NCI-H748 treated with DMSO at 0.1 percent for 48 hours (cell line): Measurements from ENCODE around the gene HEG1.
"Not testable (repeated sequence)": the region's sequence is repeated elsewhere in the genome, so short reads cannot be mapped to it uniquely, and the experiment has no call there.

Experiments
- DNase-seq: peaks from one replicate; lab custom pipeline; 2025; lab: John Stamatoyannopoulos, UW

HEG1 gene, protein sequence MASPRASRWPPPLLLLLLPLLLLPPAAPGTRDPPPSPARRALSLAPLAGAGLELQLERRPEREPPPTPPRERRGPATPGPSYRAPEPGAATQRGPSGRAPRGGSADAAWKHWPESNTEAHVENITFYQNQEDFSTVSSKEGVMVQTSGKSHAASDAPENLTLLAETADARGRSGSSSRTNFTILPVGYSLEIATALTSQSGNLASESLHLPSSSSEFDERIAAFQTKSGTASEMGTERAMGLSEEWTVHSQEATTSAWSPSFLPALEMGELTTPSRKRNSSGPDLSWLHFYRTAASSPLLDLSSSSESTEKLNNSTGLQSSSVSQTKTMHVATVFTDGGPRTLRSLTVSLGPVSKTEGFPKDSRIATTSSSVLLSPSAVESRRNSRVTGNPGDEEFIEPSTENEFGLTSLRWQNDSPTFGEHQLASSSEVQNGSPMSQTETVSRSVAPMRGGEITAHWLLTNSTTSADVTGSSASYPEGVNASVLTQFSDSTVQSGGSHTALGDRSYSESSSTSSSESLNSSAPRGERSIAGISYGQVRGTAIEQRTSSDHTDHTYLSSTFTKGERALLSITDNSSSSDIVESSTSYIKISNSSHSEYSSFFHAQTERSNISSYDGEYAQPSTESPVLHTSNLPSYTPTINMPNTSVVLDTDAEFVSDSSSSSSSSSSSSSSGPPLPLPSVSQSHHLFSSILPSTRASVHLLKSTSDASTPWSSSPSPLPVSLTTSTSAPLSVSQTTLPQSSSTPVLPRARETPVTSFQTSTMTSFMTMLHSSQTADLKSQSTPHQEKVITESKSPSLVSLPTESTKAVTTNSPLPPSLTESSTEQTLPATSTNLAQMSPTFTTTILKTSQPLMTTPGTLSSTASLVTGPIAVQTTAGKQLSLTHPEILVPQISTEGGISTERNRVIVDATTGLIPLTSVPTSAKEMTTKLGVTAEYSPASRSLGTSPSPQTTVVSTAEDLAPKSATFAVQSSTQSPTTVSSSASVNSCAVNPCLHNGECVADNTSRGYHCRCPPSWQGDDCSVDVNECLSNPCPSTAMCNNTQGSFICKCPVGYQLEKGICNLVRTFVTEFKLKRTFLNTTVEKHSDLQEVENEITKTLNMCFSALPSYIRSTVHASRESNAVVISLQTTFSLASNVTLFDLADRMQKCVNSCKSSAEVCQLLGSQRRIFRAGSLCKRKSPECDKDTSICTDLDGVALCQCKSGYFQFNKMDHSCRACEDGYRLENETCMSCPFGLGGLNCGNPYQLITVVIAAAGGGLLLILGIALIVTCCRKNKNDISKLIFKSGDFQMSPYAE (N-terminal part only)

GRCh38 chr3:125055913-125056745 is at the start of gene HEG1:
TSS of gene HEG1 (minus strand) at chr3:125055997. CDS start at chr3:125055890, 107 bp downstream.
- no peak for DNase-seq

- no peak for DNase-seq
Measured at GRCh38 chr3:125105116-125105515, 49.3 kb upstream of the HEG1 start.

GRCh38 chr3:125104639-125105038 is 48.8 kb upstream of the HEG1 start:
- no peak for DNase-seq

DNA sequence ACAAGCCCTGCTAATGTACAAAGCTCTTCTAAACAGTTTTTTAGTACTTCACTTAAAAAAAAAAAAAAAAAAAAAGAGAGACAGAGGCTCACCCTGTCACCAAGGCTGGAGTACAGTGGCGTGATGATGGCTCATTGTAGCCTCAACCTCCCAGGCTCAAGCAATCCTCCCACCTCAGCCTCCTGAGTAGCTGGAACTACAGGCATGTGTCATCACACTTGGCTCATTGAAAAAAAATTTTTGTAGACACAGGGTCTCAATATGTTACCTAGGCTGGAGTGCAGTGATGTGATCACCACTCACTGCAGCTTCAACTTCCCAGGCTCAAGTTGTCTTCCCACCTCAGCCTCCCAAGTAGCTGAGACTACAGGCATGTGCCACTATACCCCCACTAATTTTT is 47.6 kb upstream of the HEG1 start:
- DNase-seq, result no peak

DNA sequence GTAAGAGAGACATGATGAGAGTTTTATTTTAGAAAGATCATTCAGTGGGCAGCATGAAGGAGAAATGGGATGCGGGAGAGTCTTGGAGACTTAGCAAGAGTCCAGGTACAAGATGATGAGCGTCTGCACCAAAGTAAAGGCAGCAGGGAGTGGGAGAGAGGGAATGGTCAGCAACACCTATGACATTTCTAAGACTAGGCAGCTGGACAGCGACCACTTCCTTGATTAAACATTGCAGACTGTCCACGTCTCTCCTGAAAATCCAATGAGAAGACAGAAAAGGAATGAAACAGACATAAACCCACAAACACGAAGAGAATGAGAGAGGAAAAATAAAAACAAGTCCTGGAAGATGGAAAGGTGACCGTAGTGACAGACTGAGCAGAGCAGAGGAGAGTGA is 46.7 kb upstream of the HEG1 start:
- DNase-seq, result no peak

DNA sequence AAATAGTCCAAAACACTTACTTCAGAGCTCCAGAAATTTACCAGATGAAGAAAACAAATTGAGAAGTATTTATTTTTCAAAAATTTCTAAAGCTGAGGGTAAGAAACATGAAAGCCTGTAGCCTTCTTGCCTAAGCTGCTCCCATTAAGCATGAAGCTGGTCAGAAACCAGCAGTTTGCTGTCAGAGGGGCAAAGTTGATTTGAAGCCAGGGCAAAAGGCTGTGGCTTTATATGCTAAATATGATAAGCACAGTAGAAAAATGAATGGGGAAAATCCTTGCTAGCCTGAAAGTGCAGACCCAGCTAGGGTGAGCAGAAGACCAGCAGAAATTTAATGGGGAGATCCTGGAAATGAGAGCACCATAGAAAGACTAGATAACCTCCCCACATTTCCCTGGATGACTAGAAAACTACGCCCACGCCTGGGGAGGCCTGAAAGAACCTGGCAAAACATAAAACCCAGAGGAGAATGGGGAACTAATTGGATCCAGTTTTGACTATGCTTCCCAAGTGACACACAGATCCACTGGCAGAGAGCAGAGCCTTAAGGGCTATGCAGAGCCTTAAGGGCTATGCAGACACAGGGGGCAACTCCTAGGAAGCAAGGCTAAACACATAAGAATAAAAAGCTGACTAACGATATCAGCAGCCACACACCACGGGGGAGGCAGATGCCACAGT is 43.0 kb upstream of the HEG1 start:
- no peak for DNase-seq

- DNase-seq, result no peak
Measured at GRCh38 chr3:125090649-125091048, 34.9 kb upstream of the HEG1 start.

GRCh38 chr3:125087768-125088391 is 32.1 kb upstream of the HEG1 start:
- DNase-seq, result no peak

GRCh38 chr3:125085166-125085565 is 29.4 kb upstream of the HEG1 start:
- no peak for DNase-seq

DNA sequence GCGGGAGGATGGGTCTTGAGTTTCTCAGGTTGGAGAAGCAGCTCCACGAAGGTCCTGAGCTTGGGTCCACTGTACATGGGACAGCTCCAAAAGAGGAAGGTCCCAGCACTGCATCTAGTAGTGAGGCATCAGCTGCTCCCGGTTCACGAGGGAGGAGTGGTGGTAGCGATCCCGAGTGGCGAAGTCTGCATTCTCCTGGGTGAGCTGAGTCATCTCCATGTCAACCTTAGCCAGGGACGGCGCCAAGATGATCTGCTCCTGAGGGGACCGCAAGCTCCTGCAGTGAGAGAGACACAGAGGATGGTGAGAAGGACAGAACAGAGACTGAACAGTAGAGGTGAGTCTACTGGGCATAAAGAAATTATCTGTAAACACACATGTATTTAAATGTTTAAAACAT is 28.0 kb upstream of the HEG1 start:
- DNase-seq, result no peak

- not testable (repeated sequence) for DNase-seq
Measured at GRCh38 chr3:125082339-125082738, 26.5 kb upstream of the HEG1 start.

DNA sequence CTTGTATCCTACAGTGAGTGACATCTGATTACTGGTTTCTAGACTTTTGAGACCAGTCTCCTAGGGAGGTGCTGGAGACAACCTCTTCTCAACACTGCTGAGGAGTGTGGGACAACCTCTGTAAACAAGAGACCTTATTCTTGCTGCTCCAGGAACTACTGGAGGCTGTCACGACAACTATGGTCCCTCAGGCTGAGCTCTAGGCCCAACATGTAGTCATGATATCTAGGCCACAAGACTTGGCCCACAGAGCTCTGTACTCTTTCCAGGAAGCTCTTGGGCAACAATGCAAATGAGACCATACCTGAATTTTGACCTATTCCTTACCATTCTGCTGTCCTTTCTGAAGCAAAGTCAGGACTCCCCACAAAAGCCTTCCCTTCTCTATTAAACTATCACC is 24.3 kb upstream of the HEG1 start:
- DNase-seq, result no peak

DNA sequence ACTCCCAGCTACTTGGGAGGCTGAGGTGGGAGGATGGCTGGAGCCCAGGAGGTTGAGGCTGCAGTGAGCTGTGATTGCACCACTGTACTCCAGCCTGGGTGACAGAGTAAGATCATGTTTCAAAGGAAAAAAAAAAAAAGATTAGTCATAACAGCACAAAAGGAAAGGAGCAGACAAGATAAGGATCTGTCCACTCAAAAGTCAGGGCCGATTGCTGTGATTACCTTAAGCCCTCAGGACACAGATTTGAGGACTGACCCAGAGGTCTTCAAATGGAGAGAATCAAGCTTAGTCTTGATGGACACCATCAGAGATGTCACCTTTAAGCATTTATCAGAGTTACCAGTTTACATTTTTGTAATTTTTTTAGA is 23.9 kb upstream of the HEG1 start:
- DNase-seq, result no peak

- no peak for DNase-seq
Measured at GRCh38 chr3:125078951-125079674, 23.3 kb upstream of the HEG1 start.

DNA sequence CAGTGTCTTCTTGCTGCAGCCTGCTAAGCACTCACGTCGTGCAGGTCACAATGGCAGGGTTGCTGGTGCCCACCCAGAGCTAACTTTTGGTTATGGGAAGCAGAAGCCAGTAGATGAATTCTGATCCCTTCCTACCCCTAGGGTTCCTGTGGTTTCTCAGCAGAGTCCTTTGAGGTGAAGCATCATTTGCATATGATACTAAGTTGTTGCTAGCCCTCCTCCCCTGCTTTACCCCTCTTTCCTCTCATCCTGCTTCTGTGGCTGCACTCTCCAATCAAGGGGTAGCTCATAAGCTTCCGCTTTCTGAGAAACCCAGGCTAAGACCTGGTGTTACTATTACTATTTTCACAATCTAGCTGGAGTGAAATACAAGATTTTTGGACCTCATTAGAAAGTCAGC is 22.1 kb upstream of the HEG1 start:
- DNase-seq, result no peak

GRCh38 chr3:125076464-125076863 is 20.7 kb upstream of the HEG1 start:
- no peak for DNase-seq

DNA sequence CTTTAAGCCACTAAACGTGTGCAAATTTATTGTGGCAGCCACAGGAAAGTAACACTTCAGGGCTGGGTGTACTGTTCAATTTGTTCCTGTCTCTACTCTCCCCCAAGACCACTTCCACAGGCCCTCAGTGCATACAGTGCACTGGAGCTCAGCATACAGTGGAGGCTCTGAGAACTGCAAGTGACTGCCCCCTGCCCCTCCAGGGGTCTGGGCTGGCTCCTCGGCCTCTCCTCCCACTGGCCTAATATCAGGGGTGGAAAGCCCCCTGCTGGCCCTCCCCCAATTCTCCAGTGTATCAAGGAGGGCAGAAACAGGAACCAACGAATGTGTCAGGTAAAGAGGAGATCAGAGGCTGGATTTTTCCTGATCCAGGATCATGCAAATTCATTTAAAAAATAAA is 19.9 kb upstream of the HEG1 start:
- no peak for DNase-seq

DNA sequence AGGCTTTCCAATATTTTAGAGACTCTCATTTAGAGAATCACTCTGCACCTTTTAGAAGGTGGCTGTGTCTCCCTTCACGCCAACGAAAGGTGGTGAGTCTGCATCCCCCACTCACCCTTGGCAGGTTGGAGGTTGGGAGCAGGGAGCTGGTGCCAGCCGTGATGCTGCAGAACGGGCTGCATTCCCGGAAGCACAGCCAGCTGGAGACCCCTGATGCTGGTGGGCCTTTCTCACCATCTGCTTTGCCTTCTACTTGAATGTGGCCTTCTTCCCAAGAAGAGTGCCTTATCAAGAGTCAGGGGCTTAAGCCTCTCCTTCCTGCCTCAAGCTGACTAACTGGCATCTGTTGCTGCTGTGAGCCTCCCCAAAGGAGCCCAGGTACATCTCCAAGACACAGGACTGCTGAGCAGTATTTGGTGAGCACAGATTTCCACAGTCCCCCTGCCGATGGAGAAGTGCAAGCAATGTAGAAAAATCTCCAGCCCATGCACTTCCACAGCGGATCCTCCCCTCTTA is 17.7 kb upstream of the HEG1 start:
- no peak for DNase-seq

DNA sequence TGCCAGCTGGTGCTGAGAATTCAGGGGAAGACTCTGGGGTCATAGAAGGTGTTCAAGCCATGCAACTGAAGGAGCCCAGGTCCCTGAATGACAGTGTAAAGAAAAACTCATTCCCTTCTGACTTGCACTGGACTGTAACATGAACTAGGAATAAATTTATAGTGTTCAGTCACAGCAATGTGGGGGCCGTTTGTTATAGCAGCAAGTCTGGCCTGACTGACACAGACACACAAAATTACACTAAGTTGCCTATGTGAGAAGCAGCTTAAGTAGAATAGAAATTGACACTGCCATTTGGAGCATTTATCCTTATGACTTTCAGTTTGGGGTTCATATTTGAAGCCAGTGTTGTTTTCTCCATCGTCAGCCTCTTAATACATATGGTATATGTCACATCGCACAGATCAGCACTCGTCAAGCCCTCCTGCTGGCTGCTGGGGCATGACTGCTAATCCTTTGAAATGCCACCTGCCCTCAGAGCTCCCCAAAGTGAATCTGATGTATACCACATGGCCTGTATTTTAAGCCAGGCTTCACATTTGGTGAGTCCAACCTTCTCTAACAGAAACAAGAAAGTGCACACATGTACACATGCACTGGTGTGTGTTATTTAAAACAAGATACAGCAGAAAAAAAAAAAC is 17.1 kb upstream of the HEG1 start:
- DNase-seq, result no peak
